ENCODE results near the gene UHRF1.
A peak's percentile ranks its signal among the peaks of the same experiment; 100 is the strongest.

UHRF1 gene

DNA sequence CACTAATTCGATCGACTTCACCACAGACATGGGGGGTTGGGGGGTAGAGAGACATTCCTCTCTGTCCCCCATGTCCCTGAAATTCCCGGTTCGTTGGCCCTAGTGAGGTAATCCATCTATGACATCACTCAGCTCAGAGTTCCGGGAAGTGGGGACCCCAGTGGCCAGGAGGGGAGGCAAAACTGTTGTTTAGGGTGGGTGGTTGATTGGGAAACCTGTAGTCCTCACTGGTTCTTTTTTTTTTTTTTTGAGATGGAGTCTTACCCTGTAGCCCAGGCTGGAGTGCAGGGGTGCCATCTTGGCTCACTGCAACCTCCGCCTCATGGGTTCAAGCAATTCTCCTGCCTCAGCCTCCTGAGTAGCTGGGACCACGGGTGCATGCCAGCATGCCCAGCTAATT, 6.5 kb upstream of the UHRF1 start, which contains the start of gene ARRDC5:
TSS of gene ARRDC5 (minus strand) at position 101 of the 400 bp plus-strand sequence. CDS start at position 30, 71 bp downstream.
- DNase-seq = no peak

GRCh38 chr19:4904481-4904880, 4.8 kb upstream of the UHRF1 start:
- DNase-seq = no peak

- no peak for DNase-seq
Observed at GRCh38 chr19:4906963-4907362, 2.3 kb upstream of the UHRF1 start.

DNA sequence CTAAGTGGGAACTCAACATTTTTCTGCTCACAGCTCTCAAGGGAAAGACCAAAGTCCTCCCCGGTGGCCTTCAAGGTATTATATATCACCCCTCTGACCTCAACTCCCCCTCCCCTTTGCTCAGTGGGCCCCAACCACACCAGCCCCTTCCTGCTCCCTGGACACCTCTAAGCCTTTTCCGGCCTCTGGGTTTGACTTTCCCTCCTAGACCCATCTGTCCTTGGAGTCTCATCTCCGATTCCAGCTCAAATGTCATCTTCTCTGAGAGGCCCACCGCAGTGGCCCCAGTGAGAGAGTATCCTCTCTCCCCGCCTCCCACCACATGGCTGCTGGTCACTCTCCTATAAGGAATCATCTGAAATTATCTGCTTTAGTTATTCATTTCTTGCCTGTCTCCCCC, 941 bp upstream of the UHRF1 start:
- DNase-seq = no peak

DNA sequence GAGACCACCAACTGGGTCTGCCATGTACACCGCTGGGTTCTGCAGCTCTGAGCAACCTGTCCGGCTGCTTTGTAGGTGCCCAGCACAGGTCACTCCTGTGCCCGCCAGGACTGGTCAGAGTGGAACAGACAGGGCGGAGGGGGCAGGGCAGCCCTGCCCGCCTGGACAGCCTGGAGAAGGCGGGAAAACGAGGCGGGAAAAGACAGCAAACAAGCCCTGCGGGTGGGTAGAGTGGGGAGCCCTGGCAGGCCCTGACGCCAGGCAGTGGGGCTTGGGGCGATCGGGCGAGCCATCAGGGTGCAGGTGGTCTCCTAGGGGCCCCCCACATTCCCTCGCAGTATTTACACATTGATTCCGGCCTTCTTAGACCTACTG, 533 bp upstream of the UHRF1 start:
- DNase-seq = no peak

DNA sequence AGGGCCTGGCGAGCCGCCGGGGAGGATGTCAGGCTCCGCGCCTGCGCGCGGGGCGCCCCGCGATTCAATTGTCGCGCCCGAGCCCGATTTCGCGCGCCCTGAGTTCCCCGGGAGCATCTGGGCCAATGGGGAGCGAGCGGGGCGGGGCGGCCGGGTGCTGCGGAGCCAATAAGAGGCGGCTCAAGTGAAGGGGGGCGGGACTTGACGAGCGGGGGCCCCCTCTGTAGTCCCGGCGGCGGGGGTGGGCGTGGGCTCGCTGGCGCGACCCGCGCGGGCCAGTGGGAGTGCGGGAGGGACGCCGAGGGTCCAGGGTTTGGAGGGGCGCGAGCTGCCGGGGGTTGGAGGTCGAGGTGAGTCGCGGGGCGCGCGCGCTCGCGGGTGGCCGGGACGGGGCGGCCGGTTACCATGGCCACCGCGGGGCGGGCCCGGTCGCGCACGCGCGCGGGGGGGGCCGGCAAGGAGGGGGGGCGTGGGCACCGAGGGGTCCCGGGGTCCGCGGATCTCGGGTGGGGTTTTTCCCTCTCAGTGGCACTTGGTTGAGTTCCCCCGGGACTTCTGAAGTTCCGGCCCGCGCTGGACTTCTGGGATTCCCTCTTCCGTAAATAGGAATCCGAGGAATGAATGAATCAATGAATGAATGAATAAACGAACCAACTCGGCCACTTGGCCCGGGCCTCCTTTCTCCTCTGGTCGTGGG, 744 bp downstream of the UHRF1 start:
- peak; percentile 95 for DNase-seq

DNA sequence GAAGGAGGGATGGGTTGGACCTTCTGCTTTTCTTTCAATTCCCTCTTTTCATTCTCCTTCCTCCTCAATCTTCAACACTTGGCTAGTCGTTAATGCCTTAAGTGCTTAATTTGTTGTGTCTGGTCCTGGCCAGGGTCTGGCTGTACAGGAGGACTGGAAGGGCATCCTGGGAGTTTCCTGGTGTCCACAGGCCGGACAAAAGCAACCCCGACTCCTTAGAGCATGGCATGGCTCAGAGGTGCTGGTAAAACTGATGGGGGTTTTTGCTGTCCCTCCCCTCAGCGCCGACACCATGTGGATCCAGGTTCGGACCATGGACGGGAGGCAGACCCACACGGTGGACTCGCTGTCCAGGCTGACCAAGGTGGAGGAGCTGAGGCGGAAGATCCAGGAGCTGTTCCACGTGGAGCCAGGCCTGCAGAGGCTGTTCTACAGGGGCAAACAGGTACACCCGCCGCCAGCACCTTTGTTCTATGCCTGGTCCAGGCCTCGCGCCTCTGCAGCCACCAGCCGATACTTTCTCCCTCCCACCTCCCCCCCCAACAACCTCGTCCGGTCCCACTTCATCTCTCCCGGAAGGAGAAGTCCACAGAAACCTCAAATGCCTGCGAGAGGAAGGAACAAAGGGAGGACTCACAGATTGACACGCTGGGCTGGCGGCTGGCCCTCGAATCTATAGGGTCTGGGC, 1.4 kb downstream of the UHRF1 start:
- no peak for DNase-seq

- no peak for DNase-seq
Observed at GRCh38 chr19:4911314-4911713, 2.0 kb downstream of the UHRF1 start.

GRCh38 chr19:4911786-4912672, 2.7 kb downstream of the UHRF1 start:
- DNase-seq = peak; percentile 81

GRCh38 chr19:4913996-4914735, 4.9 kb downstream of the UHRF1 start:
- DNase-seq = no peak

- no peak for DNase-seq
Observed at GRCh38 chr19:4914736-4915501, 5.6 kb downstream of the UHRF1 start.

GRCh38 chr19:4916292-4917082, 7.2 kb downstream of the UHRF1 start:
- no peak for DNase-seq

DNA sequence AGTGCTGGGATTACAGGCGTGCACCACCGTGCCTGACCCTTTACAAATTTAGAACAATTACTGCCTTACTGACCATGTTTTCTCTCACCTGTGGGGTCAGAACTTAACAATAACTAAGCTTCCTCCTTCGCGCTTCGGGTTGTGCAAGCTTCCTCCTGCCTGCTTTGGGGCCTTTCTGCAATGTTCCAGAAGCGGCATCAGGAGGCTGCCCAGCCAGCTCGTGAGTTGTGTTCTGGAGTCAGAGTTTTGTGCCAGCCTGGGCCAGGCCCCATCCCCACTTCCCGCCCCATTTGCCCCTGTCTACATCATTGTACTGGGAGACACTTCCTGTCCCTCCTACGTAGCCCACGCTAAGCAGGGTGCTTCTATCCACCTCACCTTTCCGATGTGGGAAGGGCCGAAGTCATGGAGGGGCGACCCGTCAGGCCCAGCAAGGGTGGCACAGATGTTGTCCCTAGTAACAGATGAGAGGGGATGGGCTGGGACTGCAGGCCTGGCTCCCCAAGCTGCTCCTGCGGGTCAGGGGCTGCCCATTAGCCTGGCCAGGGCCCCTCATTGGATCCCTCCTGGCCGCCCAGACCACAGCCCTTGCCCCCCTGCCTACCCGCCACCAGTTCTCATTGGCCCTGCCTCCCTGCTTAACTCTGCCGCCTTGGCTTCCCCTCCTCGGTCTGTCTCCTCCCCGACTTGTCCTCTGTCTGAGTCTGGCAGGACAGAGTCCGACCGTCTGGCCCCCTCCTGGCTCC, 13.4 kb downstream of the UHRF1 start:
- no peak for DNase-seq

GRCh38 chr19:4923276-4923747, 14.0 kb downstream of the UHRF1 start:
- DNase-seq = no peak

- no peak for DNase-seq
Observed at GRCh38 chr19:4929186-4929585, 19.9 kb downstream of the UHRF1 start.

- DNase-seq = no peak
Observed at GRCh38 chr19:4930664-4931063, 21.4 kb downstream of the UHRF1 start.

GRCh38 chr19:4932711-4933110, 23.4 kb downstream of the UHRF1 start:
- DNase-seq = no peak

DNA sequence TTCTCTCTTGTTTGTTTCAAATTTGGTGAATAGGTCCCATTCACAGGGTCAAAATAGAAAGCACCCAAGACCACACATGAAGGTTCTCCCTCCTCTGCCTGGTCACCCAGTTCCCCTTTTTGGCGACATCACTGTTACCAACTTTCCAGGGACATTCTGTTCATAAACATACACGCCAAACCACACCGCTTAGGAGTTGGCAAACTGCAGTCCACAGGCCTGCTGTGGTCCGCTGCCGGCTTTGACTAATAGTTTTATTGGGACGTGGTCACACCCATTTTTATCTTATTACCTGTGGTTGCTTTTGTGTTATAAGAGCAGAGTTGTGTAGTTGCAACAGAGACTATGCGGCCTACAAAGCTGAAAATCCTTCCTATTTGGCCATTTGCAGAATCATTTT, 24.2 kb downstream of the UHRF1 start:
- no peak for DNase-seq

DNA sequence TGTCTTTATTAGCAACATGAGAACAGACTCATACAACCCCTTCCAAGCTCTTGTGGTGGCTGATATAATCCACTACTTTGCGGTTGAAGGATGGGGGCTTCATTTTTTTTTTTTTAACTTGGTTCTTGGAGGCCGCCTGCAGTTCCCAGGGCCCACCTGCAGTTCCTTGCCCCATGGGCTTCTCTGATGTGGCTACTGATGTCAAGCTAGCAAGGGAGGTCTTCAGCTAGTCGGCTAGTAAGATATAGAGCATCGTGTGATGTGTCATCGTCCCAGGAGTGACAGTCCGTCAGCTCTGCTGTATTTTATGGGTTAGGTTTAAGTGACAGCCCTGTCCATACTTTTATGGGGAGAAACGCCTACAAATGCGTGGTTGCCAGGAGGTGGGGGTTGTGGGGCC, 26.1 kb downstream of the UHRF1 start:
- no peak for DNase-seq

DNA sequence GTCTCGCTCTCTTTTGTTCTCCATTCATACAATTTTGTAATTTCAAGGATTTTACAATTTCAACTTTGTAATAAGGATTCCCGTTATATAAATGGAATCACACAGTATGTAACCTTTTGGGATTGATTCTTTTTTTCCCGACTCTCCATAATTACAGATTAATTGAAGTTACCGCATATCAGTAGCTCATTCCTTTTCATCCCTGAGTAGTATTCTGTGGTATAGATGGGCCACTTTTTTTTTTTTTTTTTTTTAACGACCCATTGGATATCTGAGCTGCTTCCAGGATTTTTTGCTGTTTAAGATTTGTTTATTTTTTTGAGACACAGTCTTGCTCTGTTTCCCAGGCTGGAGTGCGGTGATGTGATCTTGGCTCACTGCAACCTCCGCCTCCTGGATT, 27.8 kb downstream of the UHRF1 start:
- no peak for DNase-seq

Data from right forelimb (tissue), 1 donor.